TTC549 (cell line): ENCODE measurements around the gene SLC3A2.
"Not testable (repeated sequence)": the region's sequence is repeated elsewhere in the genome, so short reads cannot be mapped to it uniquely, and the experiment has no call there.

Experiments used
- FAIRE-seq: peaks from 2 replicates; lab custom pipeline; 2012; peaks lifted over from hg19 to GRCh38; lab: Jason Lieb, UNC

The SLC3A2 gene

GRCh38 chr11:62852523-62853188, 28.0 kb upstream of the SLC3A2 start:
- FAIRE-seq: no peak

DNA sequence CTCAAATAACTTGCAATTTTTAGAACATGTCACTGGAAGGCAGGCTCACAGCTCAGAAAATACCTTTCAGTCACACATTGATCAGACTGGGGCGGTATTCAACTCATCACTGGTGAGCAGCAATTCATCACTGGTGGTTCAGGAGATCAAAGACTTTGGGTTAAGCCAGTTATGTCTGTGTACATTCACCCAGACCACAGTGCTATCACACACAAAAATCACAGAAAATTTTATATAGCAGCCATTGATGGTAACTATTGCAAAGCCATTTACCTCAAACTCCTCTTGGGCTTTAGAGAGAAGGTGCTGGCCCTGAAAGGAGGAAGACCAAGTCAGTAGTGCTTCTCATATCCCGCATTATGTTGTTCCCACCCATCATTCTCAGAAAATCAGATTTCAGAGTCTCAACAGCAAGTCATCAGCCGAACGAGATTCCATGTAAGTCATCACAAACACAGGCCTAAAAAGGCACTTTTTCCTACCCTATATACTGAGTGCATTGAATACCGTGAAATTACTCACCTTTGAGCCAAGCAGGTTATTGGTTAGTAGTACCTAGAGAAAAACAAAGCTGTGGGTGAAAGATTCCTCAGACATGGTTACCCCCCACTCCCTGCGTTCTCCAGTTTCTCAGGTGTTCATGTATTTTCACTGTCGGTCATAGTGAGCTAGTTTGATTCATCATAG, 27.3 kb upstream of the SLC3A2 start:
- FAIRE-seq: no peak

DNA sequence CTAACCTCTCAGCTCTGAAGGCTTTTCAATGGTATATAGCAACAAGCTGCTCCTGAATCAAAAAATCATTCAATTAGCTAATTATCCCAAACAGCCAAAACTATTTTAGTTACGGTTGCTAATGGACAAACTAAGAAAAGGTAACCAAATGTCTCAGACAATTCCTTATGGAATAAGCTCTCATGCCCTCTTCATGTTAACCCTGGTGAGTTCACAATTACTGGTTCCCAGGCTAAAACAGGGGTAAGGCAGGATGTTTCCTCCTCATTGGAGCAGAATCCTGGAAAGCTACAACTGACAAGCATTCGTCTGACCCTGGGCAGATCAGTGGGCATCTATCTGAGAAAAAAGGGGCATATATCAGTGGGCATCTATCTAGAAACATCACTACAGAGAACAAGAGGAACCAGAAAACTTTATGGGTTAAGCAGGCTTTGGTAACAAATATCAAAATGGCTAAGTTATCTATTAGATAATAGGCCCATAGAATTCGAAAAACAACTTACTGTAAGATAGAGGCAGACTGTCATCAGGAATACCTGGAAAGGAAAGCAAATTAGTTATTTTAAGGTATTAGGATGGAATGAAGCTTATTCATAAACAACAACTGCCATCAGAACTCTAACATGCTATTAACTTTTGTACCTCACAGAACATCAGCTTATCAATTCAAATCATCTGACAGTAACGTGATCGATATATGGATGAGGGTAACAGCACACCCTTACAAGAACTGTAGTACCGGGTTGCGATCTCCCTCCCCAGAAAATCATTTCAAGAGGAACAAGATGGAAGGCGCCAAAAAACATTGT, 26.5 kb upstream of the SLC3A2 start:
- no peak for FAIRE-seq

DNA sequence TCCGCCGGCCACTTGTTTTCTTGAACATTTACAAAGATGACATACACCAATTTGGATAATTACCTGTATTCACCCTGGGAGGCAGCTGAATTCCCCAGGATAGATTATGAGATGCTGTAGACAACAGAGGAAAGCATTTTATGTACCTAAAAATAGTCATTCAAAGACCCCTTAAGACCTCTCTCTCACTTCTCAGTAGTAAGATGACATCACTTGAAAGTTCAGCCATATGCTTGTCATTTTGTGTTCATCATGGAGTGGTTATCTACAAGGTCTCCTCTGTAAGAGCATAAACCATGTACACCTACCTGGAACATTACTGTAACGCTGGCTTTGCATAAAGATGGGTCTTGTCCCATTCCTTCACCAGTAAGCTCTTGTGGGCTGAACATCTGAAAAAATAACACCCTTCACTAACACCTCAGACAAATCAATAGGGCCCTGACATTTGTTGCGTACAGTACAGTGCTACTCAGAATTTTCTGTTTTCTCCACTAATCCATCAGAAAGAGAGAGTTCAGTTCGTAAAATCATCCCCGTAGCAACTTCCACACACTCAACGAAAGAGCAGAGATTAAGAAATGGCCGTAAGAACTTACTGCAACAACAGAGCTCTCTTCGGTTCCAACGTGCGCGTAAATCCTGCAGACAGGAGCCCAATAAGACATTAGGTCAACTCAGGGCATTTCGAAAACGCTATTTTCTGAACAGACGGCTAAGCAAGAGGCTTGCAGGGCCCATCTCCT, 25.7 kb upstream of the SLC3A2 start:
- no peak for FAIRE-seq

GRCh38 chr11:62855571-62856332, 24.9 kb upstream of the SLC3A2 start:
- FAIRE-seq: peak; percentile 59

DNA sequence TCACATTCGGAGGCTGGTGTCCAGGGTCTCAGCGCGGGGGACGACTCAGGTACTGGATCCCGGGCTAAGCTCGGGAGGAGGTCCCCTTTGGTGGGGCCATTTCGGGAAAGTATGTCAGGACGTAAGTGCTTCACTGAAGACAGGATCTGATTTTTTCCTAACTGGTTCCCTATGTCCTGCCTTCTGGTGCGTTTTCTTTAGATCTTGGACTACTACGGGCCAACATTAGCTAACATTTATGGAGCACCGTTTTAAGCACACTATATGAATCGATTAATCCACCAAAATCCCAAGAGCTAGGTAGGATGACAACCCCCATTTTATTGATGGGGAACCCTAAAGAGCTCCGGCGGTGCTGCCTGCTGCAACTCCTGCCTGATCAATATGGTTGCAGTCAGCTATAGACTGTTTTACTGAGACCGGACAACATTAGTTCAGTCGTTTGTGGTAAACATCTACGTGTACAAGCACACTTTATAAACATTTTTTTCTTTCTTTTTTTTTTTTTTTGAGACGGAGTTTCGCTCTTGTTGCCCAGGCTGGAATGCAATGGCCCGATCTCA, 24.3 kb upstream of the SLC3A2 start:
- no peak for FAIRE-seq

DNA sequence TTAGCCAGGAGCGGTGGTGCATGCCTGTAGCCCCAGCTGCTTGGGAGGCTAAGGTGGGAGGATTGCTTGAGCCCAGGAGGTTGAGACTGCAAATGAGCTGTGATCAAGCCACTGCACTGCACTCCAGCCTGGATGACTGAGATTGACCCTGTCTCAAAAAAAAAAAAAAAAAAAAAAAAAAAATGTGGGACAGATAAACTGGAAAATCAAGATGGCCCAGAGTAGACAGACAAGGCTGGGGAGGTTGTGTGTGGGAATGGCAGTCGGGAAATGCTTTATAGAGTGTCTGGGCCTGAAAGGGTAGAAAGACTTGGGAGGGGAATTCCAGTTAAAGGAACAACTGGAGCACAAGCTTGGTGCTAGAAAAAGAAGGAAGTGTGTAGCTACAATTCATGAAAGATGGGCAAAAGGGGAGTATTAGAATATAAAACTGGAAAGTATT, 23.1 kb upstream of the SLC3A2 start:
- FAIRE-seq: no peak

GRCh38 chr11:62858201-62858600, 22.5 kb upstream of the SLC3A2 start:
- FAIRE-seq: no peak

GRCh38 chr11:62859281-62859703, 21.4 kb upstream of the SLC3A2 start:
- not testable (repeated sequence) for FAIRE-seq

- FAIRE-seq: no peak
Observed at GRCh38 chr11:62860835-62861563, 19.7 kb upstream of the SLC3A2 start.

DNA sequence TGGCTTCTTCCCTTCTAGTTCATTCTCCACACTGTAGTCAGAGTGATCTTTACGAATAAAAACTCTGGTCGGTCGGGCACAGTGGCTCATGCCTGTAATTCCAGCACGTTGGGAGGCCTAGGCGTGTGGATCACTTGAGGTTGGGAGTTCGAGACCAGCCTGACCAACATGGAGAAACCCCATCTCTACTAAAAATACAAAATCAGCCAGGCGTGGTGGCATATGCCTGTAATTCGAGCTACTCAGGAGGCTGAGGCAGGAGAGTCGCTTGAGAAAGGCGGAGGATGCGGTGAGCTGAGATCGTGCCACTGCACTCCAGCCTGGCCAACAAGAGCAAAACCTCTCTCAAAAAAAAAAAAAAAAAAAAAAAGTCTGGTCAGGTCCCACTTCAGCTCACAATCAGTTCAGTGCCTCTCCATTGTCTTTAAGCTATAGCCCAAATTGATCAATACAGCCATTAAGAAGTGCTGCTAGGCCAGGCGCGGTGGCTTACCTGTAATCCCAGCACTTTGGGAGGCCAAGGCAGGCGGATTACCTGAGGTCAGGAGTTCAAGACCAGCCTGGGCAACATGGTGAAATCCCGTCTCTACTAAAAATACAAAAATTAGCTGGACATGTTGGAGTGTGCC, 19.0 kb upstream of the SLC3A2 start:
- FAIRE-seq: not testable (repeated sequence)

- no peak for FAIRE-seq
Observed at GRCh38 chr11:62863687-62864335, 16.9 kb upstream of the SLC3A2 start.

DNA sequence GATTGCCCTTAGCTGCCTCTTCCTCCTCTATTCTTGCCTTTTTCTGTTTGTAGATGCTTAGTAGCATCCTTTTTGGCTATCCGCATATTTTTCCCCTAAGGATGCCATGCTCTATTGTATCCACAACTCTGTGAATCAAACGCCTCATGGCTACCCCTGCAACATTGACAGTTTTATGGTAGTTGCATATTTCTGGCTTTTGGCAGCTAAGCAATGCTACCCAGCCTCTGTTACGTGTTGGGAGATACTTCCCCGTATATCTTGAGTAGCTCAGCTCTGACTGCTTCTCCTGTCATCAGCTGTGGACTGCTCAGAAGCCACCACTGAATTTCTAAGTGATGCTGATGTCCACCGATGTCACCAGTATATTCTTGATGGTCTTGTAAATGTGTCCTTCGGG, 15.1 kb upstream of the SLC3A2 start:
- no peak for FAIRE-seq

DNA sequence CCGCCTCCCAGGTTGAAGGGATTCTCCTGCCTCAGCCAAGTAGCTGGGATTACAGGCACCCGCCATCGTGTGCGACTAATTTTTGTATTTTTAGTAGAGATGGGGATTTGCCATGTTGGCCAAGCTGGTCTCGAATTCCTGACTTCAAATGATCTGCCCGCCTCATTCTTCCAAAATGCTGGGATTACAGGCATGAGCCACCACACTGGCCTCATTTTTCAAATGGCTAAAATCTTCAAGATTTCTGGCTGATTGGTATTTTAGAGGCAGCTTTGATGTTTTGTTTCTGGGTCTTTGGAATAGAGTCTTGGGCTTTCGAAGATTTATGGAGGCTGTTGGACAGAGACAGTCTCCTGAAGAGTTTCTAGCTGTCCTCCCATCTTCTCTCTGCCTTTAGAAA, 5.8 kb upstream of the SLC3A2 start:
- FAIRE-seq: no peak

DNA sequence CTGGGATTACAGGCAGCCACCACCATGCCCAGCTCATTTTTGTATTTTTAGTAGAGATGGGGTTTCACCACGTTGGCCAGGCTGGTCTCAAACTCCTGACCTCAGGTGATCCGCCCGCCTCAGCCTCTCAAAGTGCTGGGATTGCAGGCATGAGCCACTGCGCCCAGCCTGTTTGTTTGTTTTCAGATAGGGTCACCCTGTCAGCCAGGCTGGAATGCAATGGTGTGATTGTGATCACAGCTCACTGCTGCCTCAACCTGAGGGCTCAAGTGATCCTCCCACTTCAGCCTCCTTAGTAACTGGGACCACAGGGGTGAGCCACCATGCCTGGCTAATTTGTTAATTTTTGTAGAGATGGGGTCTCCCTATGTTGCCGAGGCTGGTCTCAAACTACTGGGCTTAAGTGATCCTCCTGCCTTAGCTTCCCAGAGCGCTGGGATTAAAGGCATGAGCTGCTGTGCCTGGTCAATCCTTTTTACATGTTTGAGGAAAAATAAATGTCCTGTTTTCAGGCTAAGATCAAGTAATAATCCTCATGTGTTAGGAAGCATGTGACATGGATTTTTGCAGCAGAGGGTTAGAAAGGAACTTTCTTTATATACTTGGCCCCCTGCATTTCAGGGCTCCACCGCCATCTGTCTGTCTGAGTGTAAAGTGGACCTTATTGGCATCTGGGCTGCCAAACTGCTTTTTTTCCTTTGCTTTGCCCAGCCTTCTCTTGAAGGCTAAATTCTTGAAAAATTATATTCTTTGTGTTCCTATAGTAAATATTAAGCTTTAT, 4.8 kb upstream of the SLC3A2 start:
- no peak for FAIRE-seq

DNA sequence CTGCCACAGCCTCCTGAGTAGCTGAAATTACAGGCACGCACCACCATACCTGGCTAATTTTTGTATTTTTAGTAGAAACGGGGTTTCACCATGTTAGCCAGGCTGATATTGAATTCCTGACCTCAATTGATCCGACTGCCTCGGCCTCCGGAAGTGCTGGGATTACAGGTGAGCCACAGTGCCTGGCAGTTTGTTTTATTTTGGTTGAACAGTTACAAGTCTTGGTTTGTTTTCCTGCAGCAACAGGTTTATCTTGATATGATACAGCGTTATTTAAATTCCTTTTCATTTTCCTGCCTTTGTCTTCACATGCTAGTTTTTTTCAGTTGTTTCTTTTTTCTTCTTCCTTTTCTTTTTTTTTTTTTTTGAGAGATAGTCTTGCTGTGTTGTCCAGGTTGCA, 4.0 kb upstream of the SLC3A2 start:
- FAIRE-seq: no peak

GRCh38 chr11:62879235-62879978, 1.3 kb upstream of the SLC3A2 start:
- FAIRE-seq: no peak

- FAIRE-seq: no peak
Observed at GRCh38 chr11:62880231-62880802, 379 bp upstream of the SLC3A2 start.
